Medulla oblongata (tissue), 1 donor: ENCODE results near the gene ANKRD60.

ENCODE experiments used
- DNase-seq: peaks from one replicate; pipeline ENCODE4 v3.0.0-alpha.2; 2015; ENCODE audit errors: extremely low spot score

ANKRD60 gene

GRCh38 chr20:58223358-58223941, 5.0 kb downstream of the ANKRD60 start:
- no peak for DNase-seq

DNA sequence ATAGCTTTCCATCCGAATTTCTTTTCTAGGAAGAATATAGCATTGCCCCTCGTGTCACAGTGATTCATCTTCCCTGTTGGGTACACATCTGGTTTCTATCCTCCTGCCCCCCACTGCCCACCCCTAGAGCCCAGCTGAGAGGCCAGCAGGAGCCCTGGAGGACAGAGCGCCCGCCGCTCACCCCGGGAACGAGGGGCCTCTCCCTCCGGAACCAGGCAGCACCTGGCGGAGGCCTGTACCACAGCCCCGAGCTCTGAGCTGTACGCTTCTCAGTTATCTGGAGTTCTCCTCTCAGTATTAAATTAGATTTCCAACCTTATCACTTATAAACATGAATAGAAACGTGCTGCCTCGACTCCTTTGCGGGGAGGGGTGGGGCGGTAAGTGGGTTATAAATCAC, 6.0 kb downstream of the ANKRD60 start:
- DNase-seq = no peak

- no peak for DNase-seq
These were observed 9.1 kb downstream of the ANKRD60 start for GRCh38 chr20:58219342-58219700.

GRCh38 chr20:58218665-58219341, 9.7 kb downstream of the ANKRD60 start:
- no peak for DNase-seq

DNA sequence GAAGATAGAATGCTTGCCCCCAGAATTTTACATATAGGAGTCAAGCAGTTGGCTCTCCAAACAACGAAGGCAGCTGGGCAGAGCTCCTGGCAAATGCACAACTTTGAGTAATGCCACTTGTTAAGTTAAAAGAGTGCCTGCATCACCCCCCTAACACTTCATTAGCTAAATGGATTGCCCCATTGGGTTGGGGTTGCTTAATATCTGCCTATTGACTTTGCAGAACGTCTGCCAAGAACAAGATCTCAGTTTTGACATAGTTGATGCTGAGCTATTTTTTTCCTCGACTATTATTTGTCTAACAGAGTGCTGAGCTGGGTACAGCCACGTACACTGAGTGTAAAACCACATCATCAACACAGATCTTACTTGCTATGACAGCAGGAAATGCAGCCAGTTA, 12.1 kb downstream of the ANKRD60 start:
- DNase-seq = no peak

- no peak for DNase-seq
These were observed 13.3 kb downstream of the ANKRD60 start for GRCh38 chr20:58215116-58215515.

DNA sequence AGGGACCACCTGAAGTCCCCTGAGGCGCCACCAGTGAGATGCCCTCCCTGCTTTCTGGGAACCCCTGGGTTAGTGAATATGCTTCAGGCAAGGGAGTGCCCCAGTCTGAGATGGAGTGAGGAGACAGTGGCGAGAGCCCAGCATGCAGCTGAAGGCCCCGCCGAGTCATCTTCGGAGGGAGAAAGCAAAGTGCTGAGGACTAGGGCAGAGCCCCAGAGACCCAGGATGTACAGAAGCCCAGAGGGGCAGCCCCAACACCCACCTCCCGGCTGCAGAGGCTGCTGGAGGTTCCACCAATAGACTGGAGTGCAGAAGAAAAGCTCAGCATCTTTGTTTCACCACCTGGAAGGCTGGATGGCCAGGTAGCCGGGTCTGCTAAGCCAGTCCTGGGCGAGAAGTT, 14.1 kb downstream of the ANKRD60 start:
- DNase-seq = no peak

DNA sequence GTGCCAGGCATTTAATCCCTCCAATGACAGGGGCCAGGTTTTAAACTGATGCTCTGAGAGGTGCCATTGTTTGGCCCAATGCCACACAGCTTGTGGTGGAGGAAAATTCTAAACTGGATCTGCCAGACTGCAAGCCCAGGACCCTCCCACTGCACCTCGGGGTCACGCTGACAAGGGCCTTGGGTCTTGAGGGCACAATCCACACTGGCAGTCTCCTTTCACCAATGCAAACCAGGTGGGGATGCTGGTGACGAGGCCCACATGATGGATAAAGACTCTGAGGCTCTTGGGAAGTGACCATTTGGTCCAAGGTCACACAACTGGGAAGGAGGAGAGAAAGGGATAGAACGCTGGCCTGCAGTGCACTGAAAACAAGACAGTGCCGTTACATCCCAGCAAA, 14.7 kb downstream of the ANKRD60 start:
- no peak for DNase-seq

DNA sequence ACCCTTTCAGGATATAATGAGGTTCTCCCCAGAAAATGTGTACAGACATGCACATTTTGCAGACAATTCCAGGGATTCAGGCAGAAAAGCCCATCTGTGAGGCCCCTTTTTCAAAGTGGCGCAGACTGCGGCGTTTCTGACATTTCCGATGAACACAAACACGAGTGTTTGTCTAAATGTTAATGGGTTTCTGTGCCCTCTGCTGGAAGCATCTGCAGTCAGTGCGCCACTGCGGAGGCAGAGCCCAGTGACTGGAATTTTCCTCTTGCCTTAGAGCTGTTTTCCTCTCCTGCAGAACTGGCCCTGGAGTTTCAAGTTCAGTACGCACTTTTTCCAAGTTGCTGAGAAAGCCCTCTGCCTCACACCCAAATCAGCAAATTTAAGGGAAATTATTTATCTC, 15.3 kb downstream of the ANKRD60 start:
- DNase-seq = peak; percentile 77

- no peak for DNase-seq
These were observed 15.8 kb downstream of the ANKRD60 start for GRCh38 chr20:58212636-58213035.

- DNase-seq = no peak
These were observed 18.1 kb downstream of the ANKRD60 start for GRCh38 chr20:58210398-58210747.

- peak; percentile 76 for DNase-seq
These were observed 18.6 kb downstream of the ANKRD60 start for GRCh38 chr20:58209652-58210397.

DNA sequence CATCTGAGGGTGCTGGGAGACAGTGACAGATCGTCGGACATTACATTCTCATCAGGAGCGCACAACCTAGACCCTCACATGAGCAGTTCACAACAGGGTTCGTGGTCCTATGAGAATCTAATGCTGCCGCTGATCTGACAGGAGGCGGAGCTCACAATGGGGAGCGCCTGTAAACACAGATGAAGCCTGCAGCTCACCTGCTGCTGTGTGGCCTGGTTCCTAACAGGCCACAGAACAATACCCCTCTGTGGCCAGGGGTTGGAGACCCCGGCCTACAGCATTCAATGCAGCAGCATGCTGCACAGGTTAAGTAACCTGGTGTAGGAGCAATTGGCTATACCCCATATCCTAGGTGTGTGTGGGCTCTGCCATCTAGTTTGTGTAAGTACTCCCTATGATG, 19.5 kb downstream of the ANKRD60 start:
- DNase-seq = no peak

- no peak for DNase-seq
These were observed 22.6 kb downstream of the ANKRD60 start for GRCh38 chr20:58205850-58206249.

- no peak for DNase-seq
These were observed 26.4 kb downstream of the ANKRD60 start for GRCh38 chr20:58202044-58202443.

- no peak for DNase-seq
These were observed 26.8 kb downstream of the ANKRD60 start for GRCh38 chr20:58201616-58202015.

- no peak for DNase-seq
These were observed 29.0 kb downstream of the ANKRD60 start for GRCh38 chr20:58199469-58199868.

DNA sequence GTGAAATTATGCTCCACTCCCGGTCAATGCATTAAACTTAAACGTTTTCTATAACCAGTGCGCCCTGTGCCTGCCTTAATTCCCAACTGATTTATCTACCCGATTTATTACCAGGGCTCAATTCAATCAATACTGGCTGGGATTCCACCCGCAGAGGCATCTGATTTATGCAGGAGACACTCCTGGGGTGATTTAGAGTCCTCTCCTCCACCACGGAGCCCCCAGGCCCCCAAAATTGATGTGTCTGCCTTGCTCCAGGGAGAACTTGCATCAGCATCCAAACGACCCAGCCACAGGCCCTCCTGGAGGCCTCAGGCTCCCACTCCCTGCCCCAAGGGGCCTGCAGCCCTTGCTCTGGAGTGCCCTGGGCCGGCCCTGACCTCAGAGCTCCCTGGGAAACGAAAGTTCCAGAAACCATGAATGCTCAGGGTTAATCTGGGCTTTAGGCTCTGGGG, 29.5 kb downstream of the ANKRD60 start:
- no peak for DNase-seq

DNA sequence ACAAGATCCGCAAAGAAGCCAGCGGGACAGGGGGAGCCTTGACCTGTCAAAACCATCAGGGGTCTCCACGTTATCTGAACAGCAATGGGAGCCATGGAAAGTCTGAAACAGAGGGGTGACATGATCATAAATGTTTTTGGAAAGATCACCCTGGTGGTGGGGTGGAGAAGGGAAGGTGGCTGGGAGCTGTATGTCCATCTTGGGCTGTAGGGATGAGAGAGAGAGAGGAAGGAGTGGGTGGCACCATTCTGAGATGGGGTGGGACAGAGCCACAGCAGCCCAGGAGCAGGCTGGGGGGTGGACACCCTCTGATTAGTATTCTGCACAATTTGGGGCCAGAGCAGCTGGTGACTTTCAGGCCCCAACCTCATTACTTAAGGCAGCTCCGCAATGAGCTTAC, 30.1 kb downstream of the ANKRD60 start:
- DNase-seq = no peak

DNA sequence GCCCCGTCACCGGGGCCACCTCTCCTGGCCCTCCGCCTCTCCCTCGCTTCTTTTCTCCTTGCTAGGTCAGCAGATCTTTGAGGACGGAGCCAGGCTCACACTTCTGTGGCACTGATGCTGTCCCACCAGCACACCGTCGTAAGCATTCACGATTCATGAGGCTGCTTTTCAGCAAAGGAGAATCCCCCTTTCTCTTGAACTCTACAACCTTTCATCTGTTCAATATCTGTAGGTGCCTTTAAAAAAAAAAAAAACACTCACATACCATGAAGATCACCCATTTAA, 31.3 kb downstream of the ANKRD60 start:
- DNase-seq = no peak

DNA sequence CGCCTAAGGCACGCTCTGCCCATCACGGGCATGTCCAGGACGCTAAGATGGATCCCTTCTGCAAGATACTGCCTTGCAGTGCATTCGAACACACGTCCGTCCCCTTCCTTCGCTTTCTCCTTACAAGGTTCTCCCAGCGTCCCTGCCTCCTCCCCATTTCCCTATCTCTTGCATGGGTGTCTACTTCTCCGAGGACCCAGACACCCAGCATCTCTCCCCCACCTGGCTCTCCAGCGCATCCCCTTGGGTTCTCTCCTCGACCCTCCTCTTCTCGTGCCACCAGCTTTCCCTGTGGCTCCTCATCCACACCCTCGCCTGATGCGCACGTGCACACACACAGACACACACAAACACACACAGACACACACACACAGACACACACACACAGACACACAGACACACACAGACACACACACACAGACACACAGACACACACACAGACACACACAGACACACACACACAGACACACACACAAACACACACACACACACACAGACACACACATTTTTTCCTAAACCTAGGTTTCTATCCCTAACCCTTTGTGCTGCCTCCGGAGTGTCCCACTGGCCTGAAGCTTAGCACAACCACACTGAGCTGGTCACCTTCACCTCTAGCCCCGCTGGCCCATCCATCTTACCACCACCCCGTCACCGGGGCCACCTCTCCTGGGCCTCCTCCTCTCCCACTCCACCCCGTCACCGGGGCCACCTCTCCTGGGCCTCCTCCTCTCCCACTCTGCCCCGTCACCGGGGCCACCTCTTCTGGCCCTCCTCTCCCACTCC, 31.9 kb downstream of the ANKRD60 start:
- no peak for DNase-seq

DNA sequence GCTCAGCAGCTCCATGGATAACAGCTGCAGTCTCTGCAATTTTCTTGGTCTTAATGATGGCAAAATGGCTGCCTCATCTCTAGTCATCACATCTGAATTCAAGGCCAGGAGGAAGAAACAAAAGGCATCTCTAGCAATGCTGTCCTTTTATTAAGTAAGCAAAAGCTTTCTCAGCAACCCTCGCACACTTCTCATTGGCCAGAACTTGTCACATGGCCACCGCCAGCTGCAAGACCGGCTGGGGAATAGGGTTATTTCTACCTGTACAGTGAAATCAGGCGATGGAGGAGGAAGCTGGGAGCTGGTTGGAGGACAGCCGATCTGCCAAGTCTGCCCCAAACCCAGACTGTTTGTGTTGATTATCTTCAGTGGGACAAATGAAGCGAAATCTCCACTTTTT, 33.4 kb downstream of the ANKRD60 start:
- no peak for DNase-seq
